NCI-H128 (cell line): Measurements from ENCODE around the gene OR5T1.

ENCODE experiments used
- DNase-seq: peaks from one replicate; lab custom pipeline; 2025; ENCODE audit not compliant: unreplicated experiment; lab: John Stamatoyannopoulos, UW

Gene OR5T1

DNA sequence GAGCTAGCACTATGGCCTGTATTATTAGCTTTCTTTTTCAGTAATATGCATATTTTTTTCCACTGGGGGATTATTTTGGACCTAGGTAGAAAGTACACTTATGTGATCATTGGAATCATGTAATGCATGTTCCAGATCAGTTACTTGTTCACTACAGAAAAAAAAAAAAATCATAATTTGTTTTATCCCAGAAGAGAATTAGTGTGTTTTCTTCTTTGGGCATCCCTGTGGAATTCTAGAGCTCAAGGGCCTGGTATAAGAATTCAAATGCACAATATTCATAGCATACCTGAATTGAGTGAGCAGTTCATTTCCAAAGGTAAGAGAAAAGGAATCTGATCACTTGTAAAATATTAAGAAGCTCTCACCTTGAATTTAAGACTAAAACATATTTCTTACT, at the start of gene OR5T1:
OR5T1 (plus strand) TSS at position 301 of the 400 bp plus-strand sequence. CDS start 1,485 bp downstream, outside the sequence.
- no peak for DNase-seq

DNA sequence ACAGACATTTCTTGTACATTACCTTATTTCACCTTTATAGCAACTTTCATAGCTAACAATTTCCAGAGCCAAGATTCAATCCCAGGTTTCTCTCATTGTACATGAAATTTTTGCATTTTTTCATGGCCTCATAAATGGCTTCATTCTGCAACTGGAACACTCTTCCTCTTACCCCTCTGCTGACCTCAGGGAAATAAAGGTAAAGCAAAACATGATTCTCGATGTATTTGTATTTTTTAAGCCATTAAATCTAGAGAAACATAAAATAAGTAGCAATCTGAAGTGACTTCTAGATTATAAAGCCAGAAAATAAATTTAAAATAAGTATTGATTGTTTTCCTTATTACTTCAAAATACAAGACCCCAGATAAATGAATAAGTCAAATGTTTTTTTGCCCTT, 39.8 kb upstream of the OR5T1 start, which contains the start of gene OR5T2:
OR5T2 (minus strand) TSS at position 101 of the 400 bp plus-strand sequence. CDS start 1,193 bp downstream, outside the sequence.
- no peak for DNase-seq

DNA sequence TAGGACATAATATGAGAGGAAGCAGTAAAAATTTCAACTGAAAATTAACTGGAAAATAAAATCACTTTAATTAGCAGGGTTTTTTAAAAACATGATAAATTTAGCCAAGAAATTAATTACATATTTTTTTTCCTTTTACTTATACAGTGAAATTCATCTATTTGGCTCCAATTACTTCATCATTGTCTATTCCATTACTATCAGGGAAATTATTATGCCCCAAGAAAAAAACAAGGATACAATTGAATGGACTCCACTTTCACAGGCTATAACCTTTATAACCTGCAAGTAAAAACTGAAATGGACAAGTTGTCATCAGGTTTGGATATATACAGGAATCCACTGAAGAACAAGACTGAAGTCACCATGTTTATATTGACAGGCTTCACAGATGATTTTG, 22.0 kb upstream of the OR5T1 start, which contains the start of gene OR5T3:
OR5T3 (plus strand) TSS at position 301 of the 400 bp plus-strand sequence; CDS start at position 301, 0 bp downstream.
- DNase-seq, result no peak

DNA sequence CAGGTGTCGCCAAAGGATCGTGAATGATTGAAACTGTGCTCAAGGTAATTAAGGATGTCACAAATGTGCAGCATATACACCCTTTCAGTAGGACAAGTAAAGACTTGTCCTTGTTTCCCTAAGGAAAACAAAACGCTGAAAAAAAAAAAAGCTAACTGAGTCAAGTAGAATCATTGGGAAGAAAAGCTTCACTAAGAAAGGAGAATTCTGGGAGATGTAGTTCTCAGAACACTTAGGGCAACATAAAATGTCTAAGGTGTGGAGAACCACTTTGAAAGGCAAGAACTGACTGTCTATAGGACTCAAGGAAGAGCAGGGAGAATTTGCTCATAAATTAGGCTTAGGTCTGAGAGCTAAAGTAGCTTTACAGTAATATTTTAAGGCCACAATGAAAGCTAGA, 2.9 kb upstream of the OR5T1 start:
- DNase-seq, result no peak

DNA sequence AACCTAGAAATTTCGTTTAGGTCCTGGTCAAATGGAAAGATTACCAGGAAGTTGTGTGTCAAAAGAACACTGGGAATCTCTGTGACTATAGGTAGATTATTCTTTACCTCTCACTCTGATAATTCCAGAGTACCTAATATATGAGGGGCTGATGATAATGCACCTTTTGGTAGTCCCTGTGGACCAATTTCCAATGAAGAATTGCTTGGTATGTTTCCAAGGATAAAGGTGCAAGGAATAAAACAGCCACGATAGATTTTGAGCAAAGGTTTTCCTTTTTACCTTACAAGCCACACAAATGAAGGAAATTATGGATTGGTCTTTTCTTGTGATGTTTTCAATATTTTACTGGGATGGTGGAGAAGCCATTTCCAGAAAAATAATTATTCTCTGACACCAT, 18.2 kb downstream of the OR5T1 start, which contains the start of gene OR8H1:
OR8H1 (minus strand) TSS at position 101 of the 400 bp plus-strand sequence. CDS start 1,192 bp downstream, outside the sequence.
- DNase-seq, result no peak

DNA sequence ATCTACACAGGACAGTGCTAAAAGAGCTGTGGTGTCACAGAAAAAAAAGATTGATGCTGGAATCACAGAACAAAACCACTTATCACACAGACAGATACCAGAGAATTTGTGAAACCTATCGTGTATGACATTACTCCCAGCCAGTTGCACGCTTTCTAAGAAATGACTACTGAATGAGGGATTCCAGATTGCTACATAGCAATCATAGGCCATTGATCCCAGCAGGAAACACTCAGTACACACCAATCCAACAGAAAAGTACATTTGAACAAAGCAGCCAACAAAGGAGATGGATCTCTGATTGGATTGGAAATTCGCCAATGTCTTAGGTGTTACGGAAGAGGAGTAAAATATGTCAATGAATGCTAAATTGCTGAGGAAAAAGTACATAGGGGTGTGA, 22.9 kb downstream of the OR5T1 start:
- DNase-seq, result no peak

DNA sequence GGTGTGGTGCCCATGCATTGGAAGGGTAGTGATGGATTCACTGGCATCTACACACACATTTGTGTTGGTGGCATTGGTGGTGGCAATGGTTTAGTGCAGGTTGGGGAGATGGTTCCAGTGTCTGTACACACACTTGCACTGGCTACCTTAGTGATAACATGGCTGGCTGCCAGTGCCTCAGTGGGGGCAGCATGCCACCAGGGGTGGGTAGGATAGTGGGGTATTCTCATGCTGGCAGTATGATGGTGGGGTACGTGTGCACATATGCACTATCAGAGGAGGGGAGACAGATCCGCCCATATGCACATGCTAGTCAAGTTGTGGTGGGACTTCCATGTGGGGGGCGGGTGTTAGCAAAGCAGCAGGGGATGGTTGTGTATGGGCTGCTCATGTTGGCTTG, 33.9 kb downstream of the OR5T1 start:
- DNase-seq, result no peak

DNA sequence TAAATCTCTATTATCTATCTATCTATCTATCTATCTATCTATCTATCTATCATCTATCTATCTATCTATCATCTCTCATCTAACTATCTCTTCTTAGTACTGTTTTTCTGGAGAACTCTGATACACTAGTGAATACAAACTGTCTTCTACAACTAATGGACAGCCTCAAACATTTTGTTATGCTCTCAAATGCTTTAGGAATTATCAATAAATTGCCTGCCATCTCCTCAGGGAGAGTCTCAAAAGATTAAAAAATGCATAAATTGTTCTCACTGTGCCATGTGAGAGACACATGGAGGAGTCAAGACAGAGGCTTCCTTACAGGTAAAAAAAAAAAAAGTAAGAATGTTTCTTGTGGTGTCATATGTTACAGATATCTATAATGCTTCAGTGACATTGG, 40.9 kb downstream of the OR5T1 start, which contains the start of gene OR8K3:
OR8K3 (plus strand) TSS at position 301 of the 400 bp plus-strand sequence. CDS start 3,163 bp downstream, outside the sequence.
- no peak for DNase-seq
